Measurements from ENCODE around the gene PTPRJ. TPM values are rescaled to one million over a fixed set of nuclear protein-coding genes. Genes with fewer than 3 reads are reported as not detected.

Gene PTPRJ
- total RNA-seq, 1 experiment from 2014 or later = 0.30 TPM

DNA sequence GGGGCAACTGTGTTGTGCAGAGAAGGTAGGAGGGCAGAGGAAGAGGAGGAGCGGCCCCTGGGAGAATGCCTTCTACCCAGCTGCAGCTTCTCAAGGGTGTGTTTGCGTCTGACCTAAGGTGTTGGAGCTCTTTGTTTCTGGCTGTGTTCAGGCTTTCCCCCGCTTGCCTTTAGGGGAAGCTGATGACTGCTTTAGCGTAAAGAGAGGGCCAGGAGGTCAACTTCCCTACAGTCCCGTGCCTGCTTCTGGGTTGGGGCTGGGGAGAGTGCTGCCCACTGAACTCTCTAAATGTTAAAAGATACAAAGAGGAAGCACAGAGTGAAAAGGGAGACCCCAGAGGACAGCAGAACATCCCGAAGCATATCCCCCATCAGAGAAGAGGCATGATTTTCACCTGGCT lies 99.2 kb downstream of the PTPRJ start:
- no peak for DNase-seq (ENCODE audit: unreplicated experiment)
- intact Hi-C loops (cut with micrococcal nuclease) = no loop called here
- TF ChIP-seq, protein P1, sequence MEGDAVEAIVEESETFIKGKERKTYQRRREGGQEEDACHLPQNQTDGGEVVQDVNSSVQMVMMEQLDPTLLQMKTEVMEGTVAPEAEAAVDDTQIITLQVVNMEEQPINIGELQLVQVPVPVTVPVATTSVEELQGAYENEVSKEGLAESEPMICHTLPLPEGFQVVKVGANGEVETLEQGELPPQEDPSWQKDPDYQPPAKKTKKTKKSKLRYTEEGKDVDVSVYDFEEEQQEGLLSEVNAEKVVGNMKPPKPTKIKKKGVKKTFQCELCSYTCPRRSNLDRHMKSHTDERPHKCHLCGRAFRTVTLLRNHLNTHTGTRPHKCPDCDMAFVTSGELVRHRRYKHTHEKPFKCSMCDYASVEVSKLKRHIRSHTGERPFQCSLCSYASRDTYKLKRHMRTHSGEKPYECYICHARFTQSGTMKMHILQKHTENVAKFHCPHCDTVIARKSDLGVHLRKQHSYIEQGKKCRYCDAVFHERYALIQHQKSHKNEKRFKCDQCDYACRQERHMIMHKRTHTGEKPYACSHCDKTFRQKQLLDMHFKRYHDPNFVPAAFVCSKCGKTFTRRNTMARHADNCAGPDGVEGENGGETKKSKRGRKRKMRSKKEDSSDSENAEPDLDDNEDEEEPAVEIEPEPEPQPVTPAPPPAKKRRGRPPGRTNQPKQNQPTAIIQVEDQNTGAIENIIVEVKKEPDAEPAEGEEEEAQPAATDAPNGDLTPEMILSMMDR (IDR thresholded peaks at IDR 0.05; ENCODE audit: unreplicated experiment) = no peak
- Mint-ChIP-seq H3K27me3 (ENCODE audit: insufficient read depth, unreplicated experiment) (no peaks in the 10 kb centered on the region), H3K4me1 (ENCODE audit: insufficient read depth, unreplicated experiment) (no peaks in the 10 kb centered on the region), H3K27ac (ENCODE audit: low read depth, unreplicated experiment) (no peak overlapping the region), H3K9me3 (ENCODE audit: unreplicated experiment) (no peaks in the 10 kb centered on the region), H3K4me3 (ENCODE audit: unreplicated experiment) (no peak overlapping the region), H3K36me3 (ENCODE audit: insufficient read depth, unreplicated experiment) (no peaks in the 10 kb centered on the region)
- POLR2A ChIA-PET = no interaction called here
- BruUV-seq (replicated peaks) = no TSS peak
- CTCF ChIA-PET = interaction anchor here (1.6 kb wide), 1 partner anchor 145 kb away, joined by 5 read pairs; no protein-coding TSS in a partner anchor

DNA sequence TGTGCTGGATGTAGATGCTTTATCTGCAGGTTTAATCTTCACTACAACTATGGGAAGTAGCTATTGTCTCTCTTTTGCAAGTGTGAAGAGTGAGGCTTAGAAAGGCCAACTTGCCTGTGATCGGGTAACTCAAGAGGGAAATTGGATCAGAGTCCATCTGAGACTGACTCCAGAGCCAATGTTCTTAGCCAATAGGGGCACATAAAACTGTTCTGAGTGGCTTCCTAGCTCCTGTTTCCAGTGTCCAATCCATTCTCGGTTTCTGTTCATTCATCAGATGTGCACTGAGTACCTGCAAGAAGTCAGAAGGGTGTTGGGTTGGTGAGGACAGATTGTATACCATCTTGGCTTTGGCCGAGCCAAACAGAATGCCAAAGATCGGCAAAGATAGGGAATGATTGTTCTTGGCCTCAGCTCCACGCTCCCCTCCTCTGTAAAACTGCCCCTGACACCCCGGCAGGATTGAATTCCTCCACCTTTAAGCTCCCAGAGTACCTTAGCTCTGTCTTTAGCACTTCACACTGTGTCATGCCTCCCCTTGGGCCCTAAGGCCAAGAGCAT lies 100.0 kb downstream of the PTPRJ start:
- no peaks in the 10 kb centered on the region for H3K4me1 Mint-ChIP-seq (ENCODE audit: insufficient read depth, unreplicated experiment)
- ChIA-PET CTCF (interaction anchor here (1.6 kb wide), 1 partner anchor 146 kb away, joined by 5 read pairs; no protein-coding TSS in a partner anchor), POLR2A (no interaction called here)
- no peak overlapping the region for H3K27ac Mint-ChIP-seq (ENCODE audit: low read depth, unreplicated experiment)
- H3K27me3 Mint-ChIP-seq (ENCODE audit: insufficient read depth, unreplicated experiment) = no peaks in the 10 kb centered on the region
- no TSS peak for BruUV-seq (replicated peaks)
- TF ChIP-seq, protein P1 (IDR thresholded peaks at IDR 0.05; ENCODE audit: unreplicated experiment) = no peak
- H3K9me3 Mint-ChIP-seq (ENCODE audit: unreplicated experiment) = no peaks in the 10 kb centered on the region
- no peak overlapping the region for H3K4me3 Mint-ChIP-seq (ENCODE audit: unreplicated experiment)
- no peaks in the 10 kb centered on the region for H3K36me3 Mint-ChIP-seq (ENCODE audit: insufficient read depth, unreplicated experiment)
- intact Hi-C loops (cut with micrococcal nuclease) = no loop called here
- DNase-seq (ENCODE audit: unreplicated experiment) = no peak

- no TSS peak for BruUV-seq (replicated peaks)
- intact Hi-C loops (cut with micrococcal nuclease) = no loop called here
- CTCF ChIA-PET = interaction anchor here (0.5 to 0.7 kb wide), 3 partner anchors 10 to 147 kb away, joined by 3 to 4 read pairs (median 3); no protein-coding TSS in a partner anchor
Measured at GRCh38 chr11:48081151-48082010, 101.0 kb downstream of the PTPRJ start.

GRCh38 chr11:48082771-48083170 lies 102.4 kb downstream of the PTPRJ start:
- H3K27ac Mint-ChIP-seq (ENCODE audit: low read depth, unreplicated experiment) = no peak overlapping the region
- no peaks in the 10 kb centered on the region for H3K9me3 Mint-ChIP-seq (ENCODE audit: unreplicated experiment)
- H3K27me3 Mint-ChIP-seq (ENCODE audit: insufficient read depth, unreplicated experiment) = no peaks in the 10 kb centered on the region

More at GRCh38 chr11:48081151-48082010, 101.0 kb downstream of the PTPRJ start:
- H3K27ac Mint-ChIP-seq (ENCODE audit: low read depth, unreplicated experiment) = no peak overlapping the region
- peak; percentile 35 for DNase-seq (ENCODE audit: unreplicated experiment)
- POLR2A ChIA-PET = no interaction called here
- no peaks in the 10 kb centered on the region for H3K36me3 Mint-ChIP-seq (ENCODE audit: insufficient read depth, unreplicated experiment)
- H3K9me3 Mint-ChIP-seq (ENCODE audit: unreplicated experiment) = no peaks in the 10 kb centered on the region
- no peaks in the 10 kb centered on the region for H3K27me3 Mint-ChIP-seq (ENCODE audit: insufficient read depth, unreplicated experiment)
- no peaks in the 10 kb centered on the region for H3K4me1 Mint-ChIP-seq (ENCODE audit: insufficient read depth, unreplicated experiment)
- TF ChIP-seq, protein P1 (IDR thresholded peaks at IDR 0.05; ENCODE audit: unreplicated experiment) = no peak
- H3K4me3 Mint-ChIP-seq (ENCODE audit: unreplicated experiment) = no peak overlapping the region

More at GRCh38 chr11:48082771-48083170, 102.4 kb downstream of the PTPRJ start:
- no TSS peak for BruUV-seq (replicated peaks)
- CTCF ChIA-PET = interaction anchor here (0.8 kb wide), 1 partner anchor 28 kb away, joined by 5 read pairs; no protein-coding TSS in a partner anchor
- POLR2A ChIA-PET = interaction anchor here (0.7 kb wide), 1 partner anchor 103 kb away, joined by 3 read pairs; no protein-coding TSS in a partner anchor
- no peak overlapping the region for H3K4me3 Mint-ChIP-seq (ENCODE audit: unreplicated experiment)
- TF ChIP-seq, protein P1 (IDR thresholded peaks at IDR 0.05; ENCODE audit: unreplicated experiment) = no peak
- no peaks in the 10 kb centered on the region for H3K4me1 Mint-ChIP-seq (ENCODE audit: insufficient read depth, unreplicated experiment)
- intact Hi-C loops (cut with micrococcal nuclease) = no loop called here
- DNase-seq (ENCODE audit: unreplicated experiment) = no peak
- no peaks in the 10 kb centered on the region for H3K36me3 Mint-ChIP-seq (ENCODE audit: insufficient read depth, unreplicated experiment)

Measured in MCF 10A (cell line).